BE2C (cell line): ENCODE data around the gene EEIG2.
A peak's percentile ranks its signal among the peaks of the same experiment; 100 is the strongest.

Experiments used
- DNase-seq: peaks from one replicate; pipeline ENCODE4 v3.0.0-alpha.2; 2020
- H3K27me3 ChIP-seq: fragments of 250-450 bp; sonication (Bioruptor Pico); 2 replicates; pipeline ENCODE4 v1.5.1; 2020; ENCODE audit warnings: mild to moderate bottlenecking
- H3K36me3 ChIP-seq: fragments of 250-450 bp; sonication (Bioruptor Pico); 2 replicates; pipeline ENCODE4 v1.5.1; 2020; ENCODE audit warnings: mild to moderate bottlenecking
- H3K4me1 ChIP-seq: fragments of 250-450 bp; sonication (Bioruptor Pico); 2 replicates; pipeline ENCODE4 v1.5.1; 2020
- H3K4me3 ChIP-seq: 2 replicates; pipeline ENCODE4 v1.5.1; 2011; ENCODE audit warnings: low read depth, low read length
- H3K9me3 ChIP-seq: fragments of 250-450 bp; sonication (Bioruptor Pico); 2 replicates; pipeline ENCODE4 v1.5.1; 2020
- TF ChIP-seq, protein P1 (sequence below): IDR thresholded peaks from 2 replicates; pipeline ENCODE4 v1.5.1; 2012; ENCODE audit warnings: mild to moderate bottlenecking, low read depth, low read length

EEIG2 gene

DNA sequence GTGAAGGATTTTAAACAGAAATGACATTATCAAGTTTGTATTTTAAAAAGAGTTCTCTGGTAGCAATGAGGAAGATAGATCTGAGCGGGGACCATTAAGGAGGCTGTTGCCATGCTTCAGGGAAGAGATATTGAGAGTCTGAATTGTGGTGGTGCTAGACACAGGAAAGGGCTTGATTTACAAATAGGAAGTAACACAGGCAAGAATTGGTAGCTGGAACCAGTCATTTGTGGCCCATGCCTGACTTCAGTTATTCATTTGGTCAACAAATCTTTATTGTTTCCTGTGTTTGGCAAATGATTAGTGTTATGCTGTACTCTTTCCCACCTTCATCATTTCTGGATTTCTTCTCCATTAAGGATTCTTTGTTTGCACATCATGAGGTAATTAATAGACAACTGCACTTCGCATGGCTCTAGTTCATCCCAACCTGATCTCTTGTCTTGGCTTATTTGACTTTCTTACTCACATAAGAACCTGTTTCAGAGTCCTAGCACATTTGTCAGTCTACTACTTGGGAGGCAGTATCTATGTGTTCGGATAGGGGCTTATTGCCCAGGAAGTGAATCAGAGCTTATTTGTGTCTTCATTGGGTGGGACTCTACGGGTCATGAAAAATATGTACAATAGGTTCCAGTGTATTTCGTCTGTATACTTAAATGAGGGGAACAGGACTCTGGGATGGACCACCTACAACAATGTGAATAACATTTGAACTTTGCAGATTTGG, 32.3 kb downstream of the EEIG2 start:
- 0 out of 2 replicates have a peak, but pooled peaks cover under 1% of the 10 kb centered on the region for H3K27me3 ChIP-seq
- no peak overlapping the region for H3K4me3 ChIP-seq
- no peaks in the 10 kb centered on the region for H3K9me3 ChIP-seq
- TF ChIP-seq, protein P1, sequence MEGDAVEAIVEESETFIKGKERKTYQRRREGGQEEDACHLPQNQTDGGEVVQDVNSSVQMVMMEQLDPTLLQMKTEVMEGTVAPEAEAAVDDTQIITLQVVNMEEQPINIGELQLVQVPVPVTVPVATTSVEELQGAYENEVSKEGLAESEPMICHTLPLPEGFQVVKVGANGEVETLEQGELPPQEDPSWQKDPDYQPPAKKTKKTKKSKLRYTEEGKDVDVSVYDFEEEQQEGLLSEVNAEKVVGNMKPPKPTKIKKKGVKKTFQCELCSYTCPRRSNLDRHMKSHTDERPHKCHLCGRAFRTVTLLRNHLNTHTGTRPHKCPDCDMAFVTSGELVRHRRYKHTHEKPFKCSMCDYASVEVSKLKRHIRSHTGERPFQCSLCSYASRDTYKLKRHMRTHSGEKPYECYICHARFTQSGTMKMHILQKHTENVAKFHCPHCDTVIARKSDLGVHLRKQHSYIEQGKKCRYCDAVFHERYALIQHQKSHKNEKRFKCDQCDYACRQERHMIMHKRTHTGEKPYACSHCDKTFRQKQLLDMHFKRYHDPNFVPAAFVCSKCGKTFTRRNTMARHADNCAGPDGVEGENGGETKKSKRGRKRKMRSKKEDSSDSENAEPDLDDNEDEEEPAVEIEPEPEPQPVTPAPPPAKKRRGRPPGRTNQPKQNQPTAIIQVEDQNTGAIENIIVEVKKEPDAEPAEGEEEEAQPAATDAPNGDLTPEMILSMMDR, result no peak
- H3K4me1 ChIP-seq, result peaks cover 3% of the 10 kb centered on the region; the same call in 1 of the 2 replicates
- no peaks in the 10 kb centered on the region for H3K36me3 ChIP-seq
- DNase-seq, result no peak

DNA sequence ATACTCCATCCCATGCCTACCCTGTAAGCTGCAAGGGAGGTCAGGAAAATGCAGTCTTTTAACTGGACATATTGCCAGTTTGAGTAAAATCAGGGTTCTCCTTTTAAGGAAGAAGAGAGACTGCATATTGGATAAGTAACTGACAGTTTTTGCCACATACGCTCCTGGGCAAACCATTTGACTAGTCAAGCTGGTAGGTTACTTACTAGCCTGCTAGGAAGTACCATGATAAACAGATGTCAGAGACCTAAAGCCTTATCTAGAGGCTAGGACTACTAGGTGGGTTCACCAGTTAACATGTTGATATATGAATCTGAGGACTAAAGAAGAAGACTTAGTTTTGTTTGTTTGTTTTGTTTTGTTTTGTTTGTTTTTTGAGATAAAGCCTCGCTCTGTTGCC, 33.5 kb downstream of the EEIG2 start:
- Histone ChIP-seq H3K4me3 (no peak overlapping the region), H3K27me3 (no peaks in the 10 kb centered on the region), H3K4me1 (peaks cover 6% of the 10 kb centered on the region; the same call in 1 of the 2 replicates), H3K9me3 (no peaks in the 10 kb centered on the region), H3K36me3 (no peaks in the 10 kb centered on the region)
- TF ChIP-seq, protein P1, result no peak
- no peak for DNase-seq

DNA sequence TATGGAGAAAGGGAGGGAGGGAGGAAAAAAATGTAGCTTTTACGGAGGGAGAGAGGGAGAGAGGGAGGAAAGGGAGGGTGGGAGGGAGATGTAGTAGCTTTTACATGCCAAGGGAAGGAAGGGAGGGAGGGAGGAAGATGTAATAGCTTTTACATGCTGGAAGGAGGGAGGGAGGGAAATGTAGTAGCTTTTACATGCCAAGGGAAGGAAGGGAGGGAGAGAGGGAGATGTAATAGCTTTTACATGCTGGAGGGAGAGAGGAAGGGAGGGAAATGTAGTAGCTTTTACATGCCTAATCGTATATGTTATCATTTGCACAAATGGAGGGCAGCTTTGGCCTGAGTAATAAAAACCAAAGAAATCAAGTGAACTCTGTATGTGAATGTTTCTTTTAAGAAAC, 35.6 kb downstream of the EEIG2 start:
- Histone ChIP-seq H3K9me3 (no peaks in the 10 kb centered on the region), H3K27me3 (no peaks in the 10 kb centered on the region), H3K4me3 (no peak overlapping the region), H3K4me1 (peaks cover 10% of the 10 kb centered on the region), H3K36me3 (no peaks in the 10 kb centered on the region)
- TF ChIP-seq, protein P1, result no peak
- DNase-seq, result no peak

DNA sequence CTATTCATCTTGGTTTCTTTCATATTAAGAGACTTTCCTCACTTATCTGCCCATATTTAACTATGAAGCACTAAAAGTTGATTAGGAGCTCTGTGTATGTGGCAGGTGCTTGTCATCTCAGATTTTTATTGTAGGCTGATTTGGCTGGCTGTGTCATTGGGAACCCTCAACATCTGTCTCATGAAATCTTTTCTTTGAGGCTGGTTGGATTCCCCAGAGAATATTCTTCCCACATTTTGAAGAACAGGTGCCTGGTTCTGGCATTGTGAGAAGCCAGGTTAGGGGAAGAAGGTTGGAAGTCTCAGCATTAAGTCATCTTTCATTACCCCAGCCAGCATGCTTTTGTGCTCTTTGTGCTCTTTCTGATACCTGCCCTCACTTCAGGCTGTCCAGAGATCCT, 37.1 kb downstream of the EEIG2 start:
- no peak for DNase-seq
- Histone ChIP-seq H3K4me3 (no peak overlapping the region), H3K36me3 (no peaks in the 10 kb centered on the region), H3K9me3 (no peaks in the 10 kb centered on the region), H3K27me3 (no peaks in the 10 kb centered on the region), H3K4me1 (peaks cover 14% of the 10 kb centered on the region)
- TF ChIP-seq, protein P1, result no peak

DNA sequence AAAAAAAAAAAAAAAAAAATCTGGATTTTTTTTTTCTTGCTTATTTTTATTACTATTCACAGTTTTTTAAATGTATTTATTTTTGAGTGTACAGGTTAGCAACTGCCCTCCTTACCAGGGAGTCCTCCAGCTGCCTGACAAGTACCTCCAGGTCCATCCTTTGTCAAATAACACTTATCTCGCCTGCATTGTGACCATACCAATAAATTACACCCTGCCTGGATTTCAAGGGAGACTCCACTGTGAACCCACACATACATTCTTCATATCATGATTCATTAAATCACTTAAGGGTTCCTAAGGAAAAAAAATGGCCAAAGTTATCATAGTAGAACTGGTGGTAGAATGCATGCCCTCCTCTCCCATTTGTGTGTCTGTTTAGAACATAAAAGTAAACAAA, 38.4 kb downstream of the EEIG2 start:
- no peaks in the 10 kb centered on the region for H3K27me3 ChIP-seq
- no peak overlapping the region for H3K4me3 ChIP-seq
- TF ChIP-seq, protein P1, result no peak
- no peaks in the 10 kb centered on the region for H3K36me3 ChIP-seq
- peaks cover 17% of the 10 kb centered on the region for H3K4me1 ChIP-seq
- DNase-seq, result no peak
- no peaks in the 10 kb centered on the region for H3K9me3 ChIP-seq

DNA sequence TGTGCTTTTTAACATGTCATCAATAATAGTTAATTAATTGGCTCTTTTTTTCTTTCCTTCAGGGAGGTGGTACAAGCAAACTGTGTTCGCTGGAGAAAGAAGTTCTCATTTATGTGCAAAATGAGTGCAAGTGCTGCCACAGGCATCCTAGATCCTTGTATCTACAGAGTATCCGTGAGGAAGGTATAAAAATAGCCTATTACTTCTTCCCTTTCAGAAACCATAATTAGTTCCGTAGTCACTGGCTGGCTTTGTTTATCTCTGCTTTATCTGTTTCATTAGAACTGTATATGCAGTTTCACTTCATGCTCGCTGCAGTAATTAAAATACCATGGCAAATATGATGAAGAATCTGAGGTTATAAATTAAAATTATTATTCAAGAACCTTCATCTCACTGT, 40.6 kb downstream of the EEIG2 start:
- TF ChIP-seq, protein P1, result no peak
- Histone ChIP-seq H3K36me3 (no peaks in the 10 kb centered on the region), H3K9me3 (no peaks in the 10 kb centered on the region), H3K4me1 (peaks cover 17% of the 10 kb centered on the region), H3K4me3 (peak overlapping the region; percentile 28; the same call in 1 of the 2 replicates), H3K27me3 (no peaks in the 10 kb centered on the region)
- no peak for DNase-seq
